ENCODE measurements around the gene RPA3. TPM values are rescaled to one million over a fixed set of nuclear protein-coding genes. Genes with fewer than 3 reads are reported as not detected.

Gene RPA3
- total and polyA plus RNA-seq, 9 of the 15 experiments (the other 6 are each of a cell fraction or from before 2014, with no cell fraction given) = 68.5 to 265 (median 125) TPM

GRCh38 chr7:7671361-7671760 lies 47.0 kb downstream of the RPA3 start:
- no TSS peak for BruUV-seq (replicated peaks)
- no peak for ATAC-seq
- Histone ChIP-seq H3K79me2 (ENCODE audit: control insufficient read depth, insufficient read depth, low read length) (no peaks in the 10 kb centered on the region), H3K4me1 (replicated peaks in 1 of 2; ENCODE audit: control insufficient read depth in 2 of 2, insufficient read depth in 2 of 2, low read length in 2 of 2) (no peaks in the 10 kb centered on the region), H3K4me3 (no peak overlapping the region), H3K27ac (ENCODE audit: extremely low read depth, low read depth, low read length) (no peak overlapping the region), H3K9ac (ENCODE audit: insufficient read depth in 1 of 2, low read depth in 2 of 2, low read length in 2 of 2) (no peak overlapping the region), H2AFZ (ENCODE audit: low read depth, low read length) (no peak overlapping the region), H3K27me3 (ENCODE audit: control insufficient read depth in 2 of 2, insufficient read depth in 2 of 2, low read length in 2 of 2) (no peaks in the 10 kb centered on the region), H3K9me1 (ENCODE audit: control insufficient read depth, insufficient read depth, low read length) (no peaks in the 10 kb centered on the region), H3K9me3 (replicated peaks; ENCODE audit: control insufficient read depth, insufficient read depth, low read depth, low read length) (no peaks in the 10 kb centered on the region), H4K20me1 (replicated peaks; ENCODE audit: control insufficient read depth, insufficient read depth, low read length) (no peaks in the 10 kb centered on the region), H3K4me2 (ENCODE audit: insufficient read depth, low read length) (no peak overlapping the region), H3K36me3 (ENCODE audit: control insufficient read depth, insufficient read depth, low read length) (peaks cover 5% of the 10 kb centered on the region; the same call in 2 of the 3 replicates)
- in situ Hi-C loops (cut with MboI) (no loop called here), intact Hi-C loops (cut with micrococcal nuclease) (no loop called here)
- no peak for DNase-seq (ENCODE audit: extremely low read depth in 1 of 4, low spot score in 3 of 4)
- 17% methylated on average over 3 of the region's 3 CpGs for WGBS (ENCODE audit: insufficient coverage, low coverage, missing lambda C conversion rate)
- FAIRE-seq = no peak
- ChIA-PET CTCF (ENCODE audit: low intra/inter-chr PET ratio) (no interaction called here), POLR2A (no interaction called here)
- TF ChIP-seq ZNF217 (CRISPR knock-in tag; IDR thresholded peaks at IDR 0.05) (no peak), ZNF695 (CRISPR knock-in tag; IDR thresholded peaks at IDR 0.05) (no peak), ZNF347 (CRISPR knock-in tag; IDR thresholded peaks at IDR 0.05; ENCODE audit: low read depth) (no peak), ZNF318 (IDR thresholded peaks at IDR 0.05; ENCODE audit: borderline replicate concordance in 1 of 2, low read depth in 1 of 2) (no peak), FUS (optimal IDR thresholded peaks at IDR 0.05; ENCODE audit: low read depth, low read length) (no peak), E2F1 (CRISPR knock-in tag; IDR thresholded peaks at IDR 0.05) (no peak), CC2D1A (IDR thresholded peaks at IDR 0.05) (no peak), PRPF4 (IDR thresholded peaks at IDR 0.05; ENCODE audit: insufficient read depth, low read depth, low read length, poor library complexity, severe bottlenecking) (no peak), SRSF9 (IDR thresholded peaks at IDR 0.05; ENCODE audit: borderline replicate concordance, low read depth, low read length) (no peak), ZBTB2 (IDR thresholded peaks at IDR 0.05) (no peak), CAMTA2 (CRISPR knock-in tag; conservative IDR thresholded peaks at IDR 0.05) (no peak), ZNF717 (CRISPR knock-in tag; IDR thresholded peaks at IDR 0.05) (no peak), TCF7L2 (IDR thresholded peaks at IDR 0.05; ENCODE audit: low read depth, low read length) (no peak), ZNF316 (IDR thresholded peaks at IDR 0.05) (no peak)
